ENCODE data around the gene ASGR2. TPM values are rescaled to one million over a fixed set of nuclear protein-coding genes. Genes with fewer than 3 reads are reported as not detected.
A peak's percentile ranks its signal among the peaks of the same experiment; 100 is the strongest.

The ASGR2 gene
- total and polyA plus RNA-seq, 2 of the 13 experiments (the other 11 are each of a cell fraction or from before 2014, with no cell fraction given) = 320 to 754 TPM

GRCh38 chr17:7114875-7115614 lies 423 bp upstream of the ASGR2 start (continued):
- TF ChIP-seq, protein P1, sequence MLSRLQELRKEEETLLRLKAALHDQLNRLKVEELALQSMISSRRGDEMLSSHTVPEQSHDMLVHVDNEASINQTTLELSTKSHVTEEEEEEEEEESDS (CRISPR knock-in tag; IDR thresholded peaks at IDR 0.05; ENCODE audit: borderline replicate concordance) = peak; percentile 50; the same call in 1 of the 2 replicates
- TF ChIP-seq CBFB (CRISPR knock-in tag; IDR thresholded peaks at IDR 0.05) (0 out of 2 replicates have a peak, but pooled peaks have one; percentile 11), ZNF720 (CRISPR knock-in tag; IDR thresholded peaks at IDR 0.05) (no peak), ZSCAN29 (CRISPR knock-in tag; conservative IDR thresholded peaks at IDR 0.05) (0 out of 2 replicates have a peak, but pooled peaks have one; percentile 31), SRY (CRISPR knock-in tag; IDR thresholded peaks at IDR 0.05) (no peak; the same call in 1 of the 2 replicates), ZFP37 (CRISPR knock-in tag; IDR thresholded peaks at IDR 0.05; ENCODE audit: borderline replicate concordance) (peak; percentile 82), HIVEP1 (CRISPR knock-in tag; IDR thresholded peaks at IDR 0.05) (no peak), ZNF740 (CRISPR knock-in tag; IDR thresholded peaks at IDR 0.05) (no peak), ETV5 (CRISPR knock-in tag; IDR thresholded peaks at IDR 0.05; ENCODE audit: borderline replicate concordance) (peak; percentile 90), NFYC (CRISPR knock-in tag; IDR thresholded peaks at IDR 0.05) (no peak), TGIF2 (CRISPR knock-in tag; IDR thresholded peaks at IDR 0.05) (peak; percentile 18; the same call in 1 of the 2 replicates), PLRG1 (conservative IDR thresholded peaks at IDR 0.05) (no peak), SAFB2 (CRISPR knock-in tag; IDR thresholded peaks at IDR 0.05; ENCODE audit: borderline replicate concordance, low read depth) (0 out of 2 replicates have a peak, but pooled peaks have one; percentile 36), RELA (CRISPR knock-in tag; IDR thresholded peaks at IDR 0.05) (no peak; the same call in 1 of the 2 replicates), POLR2G (IDR thresholded peaks at IDR 0.05; ENCODE audit: low read depth, low read length) (peak; percentile 82), SRSF4 (IDR thresholded peaks at IDR 0.05; ENCODE audit: low read depth, low read length, poor library complexity, severe bottlenecking) (no peak), ZNF292 (CRISPR knock-in tag; IDR thresholded peaks at IDR 0.05; ENCODE audit: borderline replicate concordance, low read depth) (no peak; the same call in 1 of the 2 replicates), MTF2 (CRISPR knock-in tag; IDR thresholded peaks at IDR 0.05; ENCODE audit: borderline replicate concordance) (no peak), ZNF709 (CRISPR knock-in tag; IDR thresholded peaks at IDR 0.05) (no peak), TAF1 (CRISPR knock-in tag; IDR thresholded peaks at IDR 0.05) (peak; percentile 73), HDAC6 (IDR thresholded peaks at IDR 0.05; ENCODE audit: low read depth, low read length) (no peak)
- TF ChIP-seq, protein P2, sequence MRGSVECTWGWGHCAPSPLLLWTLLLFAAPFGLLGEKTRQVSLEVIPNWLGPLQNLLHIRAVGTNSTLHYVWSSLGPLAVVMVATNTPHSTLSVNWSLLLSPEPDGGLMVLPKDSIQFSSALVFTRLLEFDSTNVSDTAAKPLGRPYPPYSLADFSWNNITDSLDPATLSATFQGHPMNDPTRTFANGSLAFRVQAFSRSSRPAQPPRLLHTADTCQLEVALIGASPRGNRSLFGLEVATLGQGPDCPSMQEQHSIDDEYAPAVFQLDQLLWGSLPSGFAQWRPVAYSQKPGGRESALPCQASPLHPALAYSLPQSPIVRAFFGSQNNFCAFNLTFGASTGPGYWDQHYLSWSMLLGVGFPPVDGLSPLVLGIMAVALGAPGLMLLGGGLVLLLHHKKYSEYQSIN (CRISPR knock-in tag; IDR thresholded peaks at IDR 0.05; ENCODE audit: borderline replicate concordance) = no peak
- TF ChIP-seq, protein P3, sequence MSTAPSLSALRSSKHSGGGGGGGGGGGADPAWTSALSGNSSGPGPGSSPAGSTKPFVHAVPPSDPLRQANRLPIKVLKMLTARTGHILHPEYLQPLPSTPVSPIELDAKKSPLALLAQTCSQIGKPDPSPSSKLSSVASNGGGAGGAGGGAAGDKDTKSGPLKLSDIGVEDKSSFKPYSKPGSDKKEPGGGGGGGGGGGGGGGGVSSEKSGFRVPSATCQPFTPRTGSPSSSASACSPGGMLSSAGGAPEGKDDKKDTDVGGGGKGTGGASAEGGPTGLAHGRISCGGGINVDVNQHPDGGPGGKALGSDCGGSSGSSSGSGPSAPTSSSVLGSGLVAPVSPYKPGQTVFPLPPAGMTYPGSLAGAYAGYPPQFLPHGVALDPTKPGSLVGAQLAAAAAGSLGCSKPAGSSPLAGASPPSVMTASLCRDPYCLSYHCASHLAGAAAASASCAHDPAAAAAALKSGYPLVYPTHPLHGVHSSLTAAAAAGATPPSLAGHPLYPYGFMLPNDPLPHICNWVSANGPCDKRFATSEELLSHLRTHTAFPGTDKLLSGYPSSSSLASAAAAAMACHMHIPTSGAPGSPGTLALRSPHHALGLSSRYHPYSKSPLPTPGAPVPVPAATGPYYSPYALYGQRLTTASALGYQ (CRISPR knock-in tag; IDR thresholded peaks at IDR 0.05) = peak; percentile 80
- TF ChIP-seq, protein P4, sequence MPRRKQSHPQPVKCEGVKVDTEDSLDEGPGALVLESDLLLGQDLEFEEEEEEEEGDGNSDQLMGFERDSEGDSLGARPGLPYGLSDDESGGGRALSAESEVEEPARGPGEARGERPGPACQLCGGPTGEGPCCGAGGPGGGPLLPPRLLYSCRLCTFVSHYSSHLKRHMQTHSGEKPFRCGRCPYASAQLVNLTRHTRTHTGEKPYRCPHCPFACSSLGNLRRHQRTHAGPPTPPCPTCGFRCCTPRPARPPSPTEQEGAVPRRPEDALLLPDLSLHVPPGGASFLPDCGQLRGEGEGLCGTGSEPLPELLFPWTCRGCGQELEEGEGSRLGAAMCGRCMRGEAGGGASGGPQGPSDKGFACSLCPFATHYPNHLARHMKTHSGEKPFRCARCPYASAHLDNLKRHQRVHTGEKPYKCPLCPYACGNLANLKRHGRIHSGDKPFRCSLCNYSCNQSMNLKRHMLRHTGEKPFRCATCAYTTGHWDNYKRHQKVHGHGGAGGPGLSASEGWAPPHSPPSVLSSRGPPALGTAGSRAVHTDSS (CRISPR knock-in tag; conservative IDR thresholded peaks at IDR 0.05) = no peak
